Transverse colon (tissue), 4 donors: ENCODE measurements around the gene BAZ1A. TPM values are rescaled to one million over a fixed set of nuclear protein-coding genes. Genes with fewer than 3 reads are reported as not detected.

ENCODE experiments used
- DNase-seq: peaks from one replicate; pipeline ENCODE4 v3.0.0-alpha.2; 2019
- H3K27ac ChIP-seq, 4 donors: fragments of 200-600 bp; sonication (generic); 2 replicates each; pipeline ENCODE4 v1.5.1; 2016 to 2018; ENCODE audit warnings: inconsistent platforms in 4 of 4
- H3K27me3 ChIP-seq: fragments of 200-600 bp; sonication (generic); 2 replicates; pipeline ENCODE4 v1.5.1; 2017; ENCODE audit warnings: inconsistent platforms
- H3K36me3 ChIP-seq, 4 donors: fragments of 200-600 bp; sonication (generic); 2 replicates each; pipeline ENCODE4 v1.5.1; 2017 to 2019; ENCODE audit warnings: inconsistent platforms in 4 of 4
- H3K4me1 ChIP-seq, 4 donors: fragments of 200-600 bp; sonication (generic); 2 replicates each; pipeline ENCODE4 v1.5.1; 2017 to 2020; ENCODE audit warnings: inconsistent platforms in 4 of 4
- H3K4me3 ChIP-seq, 4 donors: fragments of 200-600 bp; sonication (generic); 1 replicate in 1 of 4; 2 replicates in 3 of 4; pipeline versions ENCODE4 v1.5.1 to v1.6.1; 2017 to 2019; ENCODE audit warnings: inconsistent platforms in 4 of 4
- H3K9me3 ChIP-seq, 2 donors: fragments of 200-600 bp; sonication (generic); 2 replicates each; pipeline ENCODE4 v1.5.1; 2017 to 2019; ENCODE audit warnings: inconsistent platforms in 2 of 2
- CTCF ChIP-seq, 5 experiments: fragments of 200-600 bp in 3 of 5; fragments of 450-650 bp in 2 of 5; sonication (generic) in 3 of 5; IDR thresholded peaks; 1 replicate in 2 of 5; 2 replicates in 3 of 5; pipeline ENCODE4 v1.5.1; 2016 to 2017; ENCODE audit warnings: antibody characterized with exemption in 5 of 5, inconsistent platforms in 3 of 5, mild to moderate bottlenecking in 2 of 5, moderate library complexity in 1 of 5
- EP300 ChIP-seq: sonication (generic); formaldehyde crosslinking; IDR thresholded peaks from one replicate; pipeline ENCODE4 v1.6.1; 2017; ENCODE audit warnings: antibody characterized with exemption, low read depth
- POLR2A ChIP-seq: fragments of 450-650 bp; IDR thresholded peaks from one replicate; pipeline ENCODE4 v1.6.1; 2016; ENCODE audit warnings: antibody characterized with exemption, mild to moderate bottlenecking, moderate library complexity
- POLR2AphosphoS5 ChIP-seq, 3 donors: sonication (generic); formaldehyde crosslinking; IDR thresholded peaks; one replicate each; pipeline ENCODE4 v1.6.1; 2016; ENCODE audit warnings: antibody characterized with exemption in 3 of 3
- WGBS, 2 donors: methylation state at CpG; one replicate each; pipeline ENCODE4 v1.1.5; 2018; ENCODE audit warnings: low coverage in 1 of 2; 5-methylcytosine and 5-hydroxymethylcytosine counted together
- in situ Hi-C, 4 donors: fragments of 200-750 bp; cut with MboI; loops; one replicate each; pipeline versions ENCODE4 v1.15.0 to v1.15.1; 2017; ENCODE audit warnings: low sequenced_read_pairs in 3 of 4, low pct_ligation_motif_present in 1 of 4, low pct_unique_long_range_greater_than_20kb in 1 of 4
- intact Hi-C: fragments of 100-400 bp; cut with DNase I; formaldehyde crosslinking; loops from one replicate; pipeline ENCODE4 v1.15.1; 2023; ENCODE audit warnings: low total_unique reads
- total RNA-seq, 4 donors: library from RNA; depleted of rRNA; stranded (reverse); fragments of >200 nt; gene quantifications; one replicate each; pipeline ENCODE4 v1.1.0, GENCODE V29; 2016

The BAZ1A gene
- total RNA-seq, 4 donors from 2014 or later: 25.8 to 48.1 (median 41.0) TPM

DNA sequence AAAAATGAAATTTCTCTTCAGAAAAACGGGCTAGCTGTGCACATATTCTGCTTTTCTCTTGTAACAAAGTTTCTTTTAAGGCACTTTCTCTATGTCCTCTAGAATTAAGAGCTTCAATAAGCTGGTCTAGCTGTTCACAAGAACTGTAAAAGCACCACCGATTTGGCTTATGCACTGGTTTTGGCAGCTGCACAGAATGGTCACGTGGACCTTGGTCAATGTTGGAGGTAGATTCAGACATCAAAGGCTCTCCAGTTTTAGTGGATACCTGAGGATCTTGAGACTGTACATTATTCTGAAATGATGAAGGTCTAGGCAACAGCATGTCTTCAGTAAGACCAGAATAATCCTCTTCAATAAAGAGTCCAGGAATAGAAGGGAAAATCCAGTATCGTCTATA lies 99.2 kb downstream of the BAZ1A start:
- H3K9me3 ChIP-seq: no peaks in the 10 kb centered on the region
- no peaks in the 10 kb centered on the region for H3K4me1 ChIP-seq
- peaks cover 0 to 66% (median 19%) of the 10 kb centered on the region in 4 donors for H3K36me3 ChIP-seq
- 94 to 100% methylated on average over 1 to 4 of the region's 4 CpGs for WGBS, 2 donors
- no peak for TF ChIP-seq EP300
- TF ChIP-seq POLR2A: no peak
- no peak for TF ChIP-seq CTCF (IDR thresholded peaks at IDR 0.05)
- no peak for TF ChIP-seq POLR2AphosphoS5 (IDR thresholded peaks at IDR 0.05)
- in situ Hi-C loops: no loop called here
- no peak overlapping the region for H3K27ac ChIP-seq
- H3K27me3 ChIP-seq: no peaks in the 10 kb centered on the region
- intact Hi-C loops: no loop called here
- H3K4me3 ChIP-seq: no peak overlapping the region
- no peak for DNase-seq

DNA sequence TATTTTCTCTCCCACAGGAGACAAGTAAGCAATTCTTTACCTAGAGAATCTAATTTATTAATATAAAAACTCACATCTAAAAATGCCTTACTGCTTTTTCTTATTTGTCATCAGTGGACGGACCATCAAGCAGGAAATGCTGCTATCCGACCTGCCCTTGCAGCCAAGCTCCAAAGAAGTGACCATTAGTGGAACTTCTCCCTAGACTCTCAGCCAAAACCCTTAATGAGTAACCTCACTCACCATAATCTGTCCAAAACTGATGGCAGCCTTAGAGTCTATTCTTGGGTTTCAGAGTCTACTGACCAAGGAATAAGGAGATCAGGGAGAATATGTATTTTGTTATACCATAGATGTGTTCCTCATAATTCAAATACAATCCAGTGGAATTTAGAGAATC lies 99.8 kb downstream of the BAZ1A start:
- no peak overlapping the region for H3K4me3 ChIP-seq
- no peak for TF ChIP-seq POLR2AphosphoS5 (IDR thresholded peaks at IDR 0.05)
- no peak for TF ChIP-seq POLR2A
- no peak for TF ChIP-seq EP300
- TF ChIP-seq CTCF (IDR thresholded peaks at IDR 0.05): no peak
- no peaks in the 10 kb centered on the region for H3K4me1 ChIP-seq
- no peak for DNase-seq
- 80 to 93% methylated on average over 2 of the region's 2 CpGs for WGBS, 2 donors
- intact Hi-C loops: no loop called here
- in situ Hi-C loops: no loop called here
- no peaks in the 10 kb centered on the region for H3K27me3 ChIP-seq
- peaks cover 0 to 64% (median 19%) of the 10 kb centered on the region in 4 donors for H3K36me3 ChIP-seq
- H3K27ac ChIP-seq: no peak overlapping the region
- no peaks in the 10 kb centered on the region for H3K9me3 ChIP-seq

- Histone ChIP-seq H3K9me3 (no peaks in the 10 kb centered on the region), H3K27ac (no peak overlapping the region), H3K4me3 (no peak overlapping the region), H3K27me3 (no peaks in the 10 kb centered on the region), H3K36me3 (peaks cover 0 to 47% (median 9%) of the 10 kb centered on the region in 4 donors), H3K4me1 (no peaks in the 10 kb centered on the region)
- WGBS, 2 donors: 100% methylated on average over 1 of the region's 1 CpG
- no peak for DNase-seq
- TF ChIP-seq EP300 (no peak), POLR2AphosphoS5 (IDR thresholded peaks at IDR 0.05) (no peak), CTCF (IDR thresholded peaks at IDR 0.05) (no peak), POLR2A (no peak)
- intact Hi-C loops (no loop called here), in situ Hi-C loops (no loop called here)
These were observed 104.3 kb downstream of the BAZ1A start for GRCh38 chr14:34770901-34771300.

DNA sequence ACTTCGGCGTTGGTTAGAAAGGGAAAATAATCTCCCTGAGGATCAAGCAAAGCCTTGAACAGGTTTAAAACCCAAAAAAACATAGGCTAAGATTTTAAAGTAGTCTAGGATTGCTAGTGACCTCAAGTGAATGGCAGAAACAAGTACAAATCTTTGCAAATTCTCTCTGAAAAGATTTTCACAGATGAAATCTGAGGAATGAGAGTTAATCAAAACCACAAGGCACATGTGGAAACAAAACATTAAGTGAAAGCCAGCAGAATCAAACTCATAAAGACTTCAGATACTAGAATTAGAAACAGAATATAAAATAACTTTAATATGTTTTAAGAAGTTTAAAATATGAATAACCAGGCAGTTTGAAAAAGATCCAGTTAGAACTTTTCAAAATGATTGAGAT lies 108.6 kb downstream of the BAZ1A start:
- in situ Hi-C loops: no loop called here

More for the DNA sequence above, 108.6 kb downstream of the BAZ1A start:
- H3K4me3 ChIP-seq: no peak overlapping the region
- intact Hi-C loops: no loop called here
- no peaks in the 10 kb centered on the region for H3K4me1 ChIP-seq
- no peak for TF ChIP-seq POLR2AphosphoS5 (IDR thresholded peaks at IDR 0.05)
- TF ChIP-seq POLR2A: no peak
- TF ChIP-seq EP300: no peak
- no peak for TF ChIP-seq CTCF (IDR thresholded peaks at IDR 0.05)
- H3K36me3 ChIP-seq: peaks cover 0 to 45% (median 17%) of the 10 kb centered on the region in 4 donors
- H3K27me3 ChIP-seq: no peaks in the 10 kb centered on the region
- no peak for DNase-seq
- H3K9me3 ChIP-seq: no peaks in the 10 kb centered on the region
- WGBS, 2 donors: 90 to 92% methylated on average over 2 of the region's 2 CpGs
- H3K27ac ChIP-seq: no peak overlapping the region
